OCI-LY3 (cell line): ENCODE measurements around the gene LANCL3.
"Not testable (repeated sequence)": the region's sequence is repeated elsewhere in the genome, so short reads cannot be mapped to it uniquely, and the experiment has no call there.

Experiments
- H2AFZ ChIP-seq: fragments of 200-600, 300-600 bp; shearing (Covaris generic); 2 replicates; pipeline ENCODE4 v1.6.0; 2014; ENCODE audit warnings: antibody characterized with exemption, low read depth, low read length
- H3K27ac ChIP-seq: fragments of 200-600, 300-600 bp; sonication (generic); 2 replicates; pipeline ENCODE4 v1.5.1; 2014; ENCODE audit warnings: mild to moderate bottlenecking, low read length, moderate library complexity, mixed read lengths
- H3K27me3 ChIP-seq: fragments of 200-600, 300-600 bp; sonication (generic); 2 replicates; pipeline ENCODE4 v1.6.1; 2014; ENCODE audit warnings: low read depth, low read length, mixed read lengths
- H3K36me3 ChIP-seq: fragments of 200-600, 300-600 bp; sonication (generic); replicated peaks from 2 replicates; pipeline ENCODE3; 2014; ENCODE audit warnings: low read depth, low read length, mixed read lengths
- H3K4me1 ChIP-seq: fragments of 300-600, 200-600 bp; sonication (generic); 2 replicates; pipeline ENCODE4 v1.6.1; 2014; ENCODE audit warnings: low read length, mixed read lengths
- H3K4me2 ChIP-seq: fragments of 200-600, 300-600 bp; sonication (generic); 2 replicates; pipeline ENCODE4 v1.6.1; 2014; ENCODE audit warnings: low read length, mixed read lengths
- H3K4me3 ChIP-seq: fragments of 300-600, 200-600 bp; sonication (generic); 2 replicates; pipeline ENCODE4 v1.5.1; 2014; ENCODE audit warnings: antibody characterized with exemption, mild to moderate bottlenecking, low read length, moderate library complexity
- H3K79me2 ChIP-seq: fragments of 300-600, 200-600 bp; shearing (Covaris generic); 2 replicates; pipeline ENCODE4 v1.6.1; 2014; ENCODE audit warnings: mild to moderate bottlenecking, low read length, mixed read lengths
- H3K9ac ChIP-seq: fragments of 300-600, 200-600 bp; shearing (Covaris generic); 2 replicates; pipeline ENCODE4 v1.6.0; 2014; ENCODE audit warnings: mild to moderate bottlenecking, low read length, moderate library complexity
- H3K9me3 ChIP-seq: fragments of 200-600, 300-600 bp; shearing (Covaris generic); 2 replicates; pipeline ENCODE4 v1.6.1; 2014; ENCODE audit warnings: low read length, mixed read lengths; ENCODE audit not compliant: insufficient read depth
- H4K20me1 ChIP-seq: fragments of 200-600, 300-600 bp; sonication (generic); 2 replicates; pipeline ENCODE4 v1.6.1; 2016; ENCODE audit warnings: low read length, mixed read lengths; ENCODE audit not compliant: insufficient read depth
- EZH2phosphoT487 ChIP-seq: fragments of 200-600 bp; shearing (Covaris generic); IDR thresholded peaks from 2 replicates; pipeline ENCODE4 v1.6.1; 2018; ENCODE audit warnings: antibody characterized with exemption, mixed run types, low read depth
- TF ChIP-seq, protein P1 (sequence below): fragments of 200-600, 300-600 bp; sonication (generic); IDR thresholded peaks from 2 replicates; pipeline ENCODE4 v1.5.1; 2014; ENCODE audit warnings: antibody characterized with exemption, low read length, low read depth

LANCL3 gene

DNA sequence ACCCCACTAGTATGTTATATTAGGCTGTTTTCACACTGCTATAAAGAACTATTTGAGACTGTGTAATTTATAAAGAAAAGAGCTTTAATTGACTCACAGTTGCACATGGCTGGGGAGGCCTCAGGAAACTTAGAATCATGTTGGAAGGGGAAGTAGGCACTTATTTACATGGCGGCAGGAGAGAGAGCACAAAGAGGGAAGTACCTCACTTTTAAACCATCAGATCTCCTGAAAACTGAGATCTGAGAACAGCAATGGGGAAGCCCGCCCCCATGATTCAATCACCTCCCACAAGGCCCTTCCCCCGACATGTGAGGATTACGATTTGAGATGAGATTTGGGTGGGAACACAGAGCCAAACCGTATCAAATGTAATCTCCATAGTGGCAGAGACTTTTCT, 68.7 kb downstream of the LANCL3 start:
- H2AFZ ChIP-seq, result peak overlapping the region; percentile 52; the same call in 1 of the 2 replicates

DNA sequence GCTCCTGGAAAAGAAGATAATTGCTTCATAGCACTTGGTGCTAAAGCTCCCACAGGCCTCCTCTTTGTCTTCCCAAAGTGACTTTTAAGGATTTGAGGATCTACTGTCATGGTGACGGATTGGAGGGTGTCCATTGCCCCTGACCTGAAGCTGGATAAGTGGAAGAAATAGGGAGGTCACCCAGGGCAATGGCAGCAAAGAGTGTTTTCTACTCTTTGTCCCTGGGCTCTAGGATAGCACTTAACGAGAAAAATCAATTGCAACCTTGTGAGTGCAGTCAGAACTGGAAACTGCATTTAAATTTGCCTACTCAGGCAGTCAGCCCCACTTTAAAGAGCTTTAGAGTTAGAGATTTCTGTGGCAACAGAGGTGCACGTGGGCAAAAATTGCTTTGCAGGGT, 70.4 kb downstream of the LANCL3 start:
- peaks cover 11% of the 10 kb centered on the region for H3K36me3 ChIP-seq
- no peaks in the 10 kb centered on the region for H3K79me2 ChIP-seq
- no peaks in the 10 kb centered on the region for H3K9me3 ChIP-seq
- peaks cover 47% of the 10 kb centered on the region for H3K4me1 ChIP-seq
- no peaks in the 10 kb centered on the region for H4K20me1 ChIP-seq
- TF ChIP-seq, protein P1, sequence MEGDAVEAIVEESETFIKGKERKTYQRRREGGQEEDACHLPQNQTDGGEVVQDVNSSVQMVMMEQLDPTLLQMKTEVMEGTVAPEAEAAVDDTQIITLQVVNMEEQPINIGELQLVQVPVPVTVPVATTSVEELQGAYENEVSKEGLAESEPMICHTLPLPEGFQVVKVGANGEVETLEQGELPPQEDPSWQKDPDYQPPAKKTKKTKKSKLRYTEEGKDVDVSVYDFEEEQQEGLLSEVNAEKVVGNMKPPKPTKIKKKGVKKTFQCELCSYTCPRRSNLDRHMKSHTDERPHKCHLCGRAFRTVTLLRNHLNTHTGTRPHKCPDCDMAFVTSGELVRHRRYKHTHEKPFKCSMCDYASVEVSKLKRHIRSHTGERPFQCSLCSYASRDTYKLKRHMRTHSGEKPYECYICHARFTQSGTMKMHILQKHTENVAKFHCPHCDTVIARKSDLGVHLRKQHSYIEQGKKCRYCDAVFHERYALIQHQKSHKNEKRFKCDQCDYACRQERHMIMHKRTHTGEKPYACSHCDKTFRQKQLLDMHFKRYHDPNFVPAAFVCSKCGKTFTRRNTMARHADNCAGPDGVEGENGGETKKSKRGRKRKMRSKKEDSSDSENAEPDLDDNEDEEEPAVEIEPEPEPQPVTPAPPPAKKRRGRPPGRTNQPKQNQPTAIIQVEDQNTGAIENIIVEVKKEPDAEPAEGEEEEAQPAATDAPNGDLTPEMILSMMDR, result no peak
- no peak for TF ChIP-seq EZH2phosphoT487
- peak overlapping the region; percentile 64 for H3K27ac ChIP-seq
- peak overlapping the region; percentile 31; the same call in 1 of the 2 replicates for H3K9ac ChIP-seq
- peak overlapping the region; percentile 69 for H2AFZ ChIP-seq
- H3K4me2 ChIP-seq, result peak overlapping the region; percentile 48
- H3K4me3 ChIP-seq, result no peak overlapping the region
- no peaks in the 10 kb centered on the region for H3K27me3 ChIP-seq

More for the DNA sequence above, 68.7 kb downstream of the LANCL3 start:
- no peaks in the 10 kb centered on the region for H3K9me3 ChIP-seq
- peak overlapping the region; percentile 79 for H3K27ac ChIP-seq
- no peak overlapping the region; the same call in 1 of the 2 replicates for H3K9ac ChIP-seq
- H3K4me3 ChIP-seq, result peak overlapping the region; percentile 24; the same call in 1 of the 2 replicates
- no peaks in the 10 kb centered on the region for H3K27me3 ChIP-seq
- peaks cover 47% of the 10 kb centered on the region for H3K4me1 ChIP-seq
- H4K20me1 ChIP-seq, result no peaks in the 10 kb centered on the region
- peak overlapping the region; percentile 36 for H3K4me2 ChIP-seq
- no peaks in the 10 kb centered on the region for H3K79me2 ChIP-seq
- H3K36me3 ChIP-seq, result peaks cover 11% of the 10 kb centered on the region
- TF ChIP-seq, protein P1, result no peak
- TF ChIP-seq EZH2phosphoT487, result no peak

DNA sequence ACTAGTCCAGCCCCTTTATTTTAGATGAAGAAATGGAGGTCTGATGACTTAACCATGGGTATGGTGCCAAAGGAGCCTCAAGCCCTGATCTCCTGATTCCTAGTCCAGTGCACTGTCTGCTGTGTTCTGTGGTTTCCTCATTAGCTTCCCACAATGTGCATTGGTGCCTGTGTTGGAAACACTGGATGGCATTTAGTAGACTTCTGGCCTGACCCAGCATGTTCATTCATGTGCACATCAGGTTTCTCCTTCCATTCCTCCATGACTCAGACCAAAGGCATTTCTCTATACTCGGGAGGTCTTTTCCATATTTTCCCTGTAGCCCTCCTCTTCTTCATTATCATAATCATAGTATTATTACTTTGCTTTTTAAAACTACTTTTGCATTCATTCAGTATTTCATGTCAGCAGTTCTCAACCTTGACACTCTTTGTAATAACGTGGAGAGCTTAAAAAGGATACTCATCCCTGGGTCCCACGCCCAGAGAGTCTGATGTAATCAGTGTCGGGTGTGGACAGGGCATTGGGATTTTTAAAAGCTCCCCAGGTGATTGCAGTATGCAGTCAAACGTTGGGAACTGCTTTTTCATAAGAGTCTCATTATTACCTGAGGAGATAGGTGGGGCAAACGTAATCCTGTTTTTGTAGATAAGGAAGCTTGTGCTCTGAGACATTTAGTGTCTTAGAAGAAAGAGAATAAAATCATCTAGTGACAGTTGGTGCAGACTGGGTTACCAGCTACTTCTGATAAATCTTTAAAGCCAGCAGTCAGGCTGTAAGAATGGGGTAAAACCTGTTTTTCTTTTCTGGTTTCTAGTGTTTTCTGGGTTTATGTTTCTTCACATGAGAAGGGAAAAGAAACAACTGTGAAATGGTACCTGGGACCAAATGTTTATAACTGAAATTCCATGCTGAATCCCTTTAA, 73.2 kb downstream of the LANCL3 start:
- Histone ChIP-seq H3K79me2 (no peaks in the 10 kb centered on the region), H3K4me1 (peaks cover 30% of the 10 kb centered on the region), H3K9ac (no peak overlapping the region), H3K36me3 (peaks cover 6% of the 10 kb centered on the region), H4K20me1 (no peaks in the 10 kb centered on the region), H3K4me2 (no peak overlapping the region), H2AFZ (no peak overlapping the region), H3K27me3 (no peaks in the 10 kb centered on the region), H3K9me3 (no peaks in the 10 kb centered on the region), H3K4me3 (no peak overlapping the region), H3K27ac (no peak overlapping the region)
- TF ChIP-seq EZH2phosphoT487, result no peak
- TF ChIP-seq, protein P1, result no peak

DNA sequence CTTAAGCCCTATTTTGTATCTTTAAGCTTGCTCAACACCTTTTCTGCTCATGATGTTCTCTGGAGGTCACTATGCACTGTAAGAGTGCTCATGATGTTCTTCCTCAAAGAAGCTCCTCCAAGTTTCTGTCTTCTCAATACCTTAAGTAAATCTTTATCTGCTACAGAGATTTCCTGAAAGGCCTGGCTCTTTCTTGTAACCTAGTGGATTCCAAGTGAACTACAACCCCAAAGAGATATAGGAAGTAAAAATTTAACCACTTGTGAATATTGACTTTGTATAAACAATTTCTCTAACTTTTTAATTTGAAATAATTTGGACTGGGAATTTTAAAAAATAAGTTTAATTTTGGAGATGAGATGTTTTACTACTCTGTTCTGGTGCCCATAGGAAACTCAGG, 74.8 kb downstream of the LANCL3 start:
- H3K27ac ChIP-seq, result no peak overlapping the region
- no peak overlapping the region for H3K4me3 ChIP-seq
- H2AFZ ChIP-seq, result no peak overlapping the region
- no peaks in the 10 kb centered on the region for H3K9me3 ChIP-seq
- no peaks in the 10 kb centered on the region for H3K79me2 ChIP-seq
- H3K4me2 ChIP-seq, result no peak overlapping the region
- TF ChIP-seq EZH2phosphoT487, result no peak
- TF ChIP-seq, protein P1, result peak; percentile 16; the same call in 1 of the 2 replicates
- no peaks in the 10 kb centered on the region for H3K27me3 ChIP-seq
- no peaks in the 10 kb centered on the region for H3K36me3 ChIP-seq
- peaks cover 14% of the 10 kb centered on the region for H3K4me1 ChIP-seq
- H4K20me1 ChIP-seq, result no peaks in the 10 kb centered on the region
- no peak overlapping the region for H3K9ac ChIP-seq

DNA sequence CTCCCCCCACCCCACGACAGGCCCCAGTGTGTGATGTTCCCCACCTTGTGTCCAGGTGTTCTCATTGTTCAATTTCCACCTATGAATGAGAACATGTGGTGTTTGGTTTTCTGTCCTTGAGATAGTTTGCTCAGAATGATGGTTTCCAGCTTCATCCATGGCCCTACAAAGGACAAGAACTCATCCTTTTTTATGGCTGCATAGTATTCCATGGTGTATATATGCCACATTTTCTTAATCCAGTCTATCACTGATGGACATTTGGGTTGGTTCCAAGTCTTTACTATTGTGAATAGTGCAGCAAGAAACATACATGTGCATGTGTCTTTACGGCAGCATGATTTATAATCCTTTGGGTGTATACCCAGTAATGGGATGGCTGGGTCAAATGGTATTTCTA, 79.4 kb downstream of the LANCL3 start:
- not testable (repeated sequence) for H3K27me3 ChIP-seq, H2AFZ ChIP-seq, H4K20me1 ChIP-seq, H3K4me3 ChIP-seq, H3K9ac ChIP-seq, H3K79me2 ChIP-seq, H3K27ac ChIP-seq, H3K9me3 ChIP-seq, H3K4me2 ChIP-seq, H3K36me3 ChIP-seq
- H3K4me1 ChIP-seq, result peaks cover 14% of the 10 kb centered on the region
